Peyer's patch (tissue), 4 donors: ENCODE results near the gene CPSF4. TPM values are rescaled to one million over a fixed set of nuclear protein-coding genes. Genes with fewer than 3 reads are reported as not detected.
A peak's percentile ranks its signal among the peaks of the same experiment; 100 is the strongest.
"Not testable (repeated sequence)": the region's sequence is repeated elsewhere in the genome, so short reads cannot be mapped to it uniquely, and the experiment has no call there.

Experiments used
- DNase-seq, 3 donors: peaks; one replicate each; pipeline ENCODE4 v3.0.0-alpha.2; 2017 to 2019
- H3K27ac ChIP-seq, 4 donors: fragments of 200-600 bp; sonication (generic); one replicate each; pipeline ENCODE4 v1.5.1; 2016 to 2019
- H3K27me3 ChIP-seq, 2 donors: fragments of 200-600 bp; sonication (generic); one replicate each; pipeline ENCODE4 v1.5.1; 2019
- H3K36me3 ChIP-seq, 3 donors: fragments of 200-600 bp; sonication (generic); one replicate each; pipeline ENCODE4 v1.5.1; 2016 to 2019
- H3K4me1 ChIP-seq, 4 donors: fragments of 200-600 bp; sonication (generic); one replicate each; pipeline ENCODE4 v1.5.1; 2016 to 2019
- H3K4me3 ChIP-seq, 4 donors: fragments of 200-600 bp; sonication (generic); 1 replicate in 3 of 4; 2 replicates in 1 of 4; pipeline ENCODE4 v1.5.1; 2016 to 2019; ENCODE audit warnings: mild to moderate bottlenecking in 1 of 4
- H3K9me3 ChIP-seq, 4 donors: fragments of 200-600 bp; sonication (generic); one replicate each; pipeline ENCODE4 v1.5.1; 2016 to 2019; ENCODE audit warnings: mild to moderate bottlenecking in 1 of 4
- POLR2A ChIP-seq, 2 donors: fragments of 450-650 bp; IDR thresholded peaks; one replicate each; pipeline ENCODE4 v1.5.1; 2017; ENCODE audit warnings: antibody characterized with exemption in 2 of 2, mild to moderate bottlenecking in 2 of 2, moderate library complexity in 2 of 2
- total RNA-seq, 4 donors: library from RNA; depleted of rRNA; stranded (reverse); fragments of >200 nt; gene quantifications; one replicate each; pipeline ENCODE4 v1.1.0, GENCODE V29; 2016
- TF ChIP-seq, protein P1 (sequence below), 6 experiments: fragments of 450-650 bp in 4 of 6; fragments of 200-600 bp in 2 of 6; sonication (generic) in 1 of 6; IDR thresholded peaks; one replicate each; pipeline ENCODE4 v1.5.1; 2017 to 2019; ENCODE audit warnings: antibody characterized with exemption in 6 of 6, mild to moderate bottlenecking in 3 of 6, moderate library complexity in 1 of 6

CPSF4 gene
- total RNA-seq, 4 donors from 2014 or later = 21.4 to 42.2 (median 35.5) TPM

DNA sequence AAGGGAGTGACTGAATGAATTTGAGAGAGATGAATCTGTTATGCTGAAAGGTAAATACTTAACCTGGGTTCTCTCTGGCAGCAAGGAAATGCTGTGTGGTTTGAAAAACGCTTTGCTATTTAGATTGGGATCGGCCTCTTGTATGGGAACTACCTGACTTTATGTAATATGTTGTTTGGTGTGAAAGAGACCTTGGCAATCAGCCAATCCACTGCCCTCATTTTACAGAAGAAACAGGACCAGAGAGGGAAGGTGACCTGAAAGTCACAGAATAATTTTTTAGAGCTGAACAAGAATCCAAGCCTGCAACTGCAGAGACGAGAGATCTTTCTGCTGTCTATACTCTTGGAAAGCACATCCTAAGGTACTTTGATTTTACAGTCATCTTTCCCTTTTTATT is 28.9 kb upstream of the CPSF4 start:
- TF ChIP-seq POLR2A (IDR thresholded peaks at IDR 0.05) = no peak
- TF ChIP-seq, protein P1, sequence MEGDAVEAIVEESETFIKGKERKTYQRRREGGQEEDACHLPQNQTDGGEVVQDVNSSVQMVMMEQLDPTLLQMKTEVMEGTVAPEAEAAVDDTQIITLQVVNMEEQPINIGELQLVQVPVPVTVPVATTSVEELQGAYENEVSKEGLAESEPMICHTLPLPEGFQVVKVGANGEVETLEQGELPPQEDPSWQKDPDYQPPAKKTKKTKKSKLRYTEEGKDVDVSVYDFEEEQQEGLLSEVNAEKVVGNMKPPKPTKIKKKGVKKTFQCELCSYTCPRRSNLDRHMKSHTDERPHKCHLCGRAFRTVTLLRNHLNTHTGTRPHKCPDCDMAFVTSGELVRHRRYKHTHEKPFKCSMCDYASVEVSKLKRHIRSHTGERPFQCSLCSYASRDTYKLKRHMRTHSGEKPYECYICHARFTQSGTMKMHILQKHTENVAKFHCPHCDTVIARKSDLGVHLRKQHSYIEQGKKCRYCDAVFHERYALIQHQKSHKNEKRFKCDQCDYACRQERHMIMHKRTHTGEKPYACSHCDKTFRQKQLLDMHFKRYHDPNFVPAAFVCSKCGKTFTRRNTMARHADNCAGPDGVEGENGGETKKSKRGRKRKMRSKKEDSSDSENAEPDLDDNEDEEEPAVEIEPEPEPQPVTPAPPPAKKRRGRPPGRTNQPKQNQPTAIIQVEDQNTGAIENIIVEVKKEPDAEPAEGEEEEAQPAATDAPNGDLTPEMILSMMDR (IDR thresholded peaks at IDR 0.05) = no peak
- H3K4me1 ChIP-seq = peaks cover 6 to 32% (median 19%) of the 10 kb centered on the region in 4 donors
- H3K27me3 ChIP-seq = no peaks in the 10 kb centered on the region
- no peak for DNase-seq
- peaks cover 0 to 47% (median 3%) of the 10 kb centered on the region in 3 donors for H3K36me3 ChIP-seq
- peak overlapping the region; percentile 80 to 98 (median 86) for H3K4me3 ChIP-seq
- H3K27ac ChIP-seq = peak overlapping the region in 3 of 4 donors; percentile 93 to 96 (median 94)
- H3K9me3 ChIP-seq = no peaks in the 10 kb centered on the region

DNA sequence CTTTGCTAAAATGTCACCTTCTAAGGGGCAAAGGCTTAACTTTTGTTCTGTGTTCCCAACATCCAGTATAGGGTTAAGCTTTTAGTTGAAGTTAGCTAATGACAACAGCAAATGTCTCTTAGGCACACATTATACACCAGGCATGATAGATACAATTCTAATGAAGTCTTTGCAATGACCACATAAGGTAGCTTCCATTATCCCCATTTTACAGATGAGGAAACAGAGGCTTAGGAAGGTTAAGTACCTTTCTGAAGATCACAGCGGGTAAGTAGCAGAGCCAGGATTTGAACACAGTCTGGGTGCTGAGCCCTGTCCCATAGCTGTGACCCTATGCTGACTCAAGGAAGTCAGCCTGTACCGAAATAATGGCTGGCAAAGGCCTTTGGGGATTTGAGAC is 28.1 kb upstream of the CPSF4 start:
- TF ChIP-seq, protein P1 (IDR thresholded peaks at IDR 0.05) = no peak
- TF ChIP-seq POLR2A (IDR thresholded peaks at IDR 0.05) = no peak
- Histone ChIP-seq H3K9me3 (no peaks in the 10 kb centered on the region), H3K27ac (no peak overlapping the region), H3K4me1 (peaks cover 6 to 31% (median 19%) of the 10 kb centered on the region in 4 donors), H3K27me3 (no peaks in the 10 kb centered on the region), H3K4me3 (no peak overlapping the region), H3K36me3 (peaks cover 0 to 52% (median 3%) of the 10 kb centered on the region in 3 donors)
- no peak for DNase-seq

DNA sequence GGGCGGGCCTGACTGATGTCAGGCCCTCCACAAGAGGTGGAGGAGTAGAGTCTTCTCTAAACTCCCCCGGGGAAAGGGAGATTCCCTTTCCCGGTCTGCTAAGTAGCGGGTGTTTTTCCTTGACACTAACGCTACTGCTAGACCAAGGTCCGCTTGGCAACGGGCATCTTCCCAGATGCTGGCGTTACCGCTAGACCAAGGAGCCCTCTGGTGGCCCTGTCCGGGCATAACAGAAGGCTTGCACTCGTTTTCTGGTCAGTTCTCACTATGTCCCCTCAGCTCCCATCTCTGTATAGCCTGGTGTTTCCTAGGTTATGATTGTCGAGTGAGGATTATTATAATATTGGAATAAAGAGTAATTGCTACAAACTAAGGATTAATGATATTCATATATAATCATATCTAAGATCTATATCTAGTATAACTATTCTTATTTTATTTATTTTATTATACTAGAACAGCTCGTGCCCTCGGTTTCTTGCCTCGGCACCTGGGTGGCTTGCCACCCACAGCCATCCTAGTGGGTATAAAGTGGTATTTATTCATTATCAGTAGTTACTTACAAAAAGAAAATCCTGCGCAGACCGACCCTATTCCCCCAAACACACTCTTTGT is 23.1 kb upstream of the CPSF4 start:
- DNase-seq = peak; percentile 35 to 83 (median 76)
- TF ChIP-seq, protein P1 (IDR thresholded peaks at IDR 0.05) = peak in 5 of 6 experiments; percentile 25 to 84 (median 76)
- Histone ChIP-seq H3K27ac (peak overlapping the region in 1 of 4 donors; percentile 39), H3K36me3 (peaks cover 3 to 97% (median 4%) of the 10 kb centered on the region in 3 donors)
- H3K4me1 ChIP-seq, H3K4me3 ChIP-seq, H3K27me3 ChIP-seq, H3K9me3 ChIP-seq: not testable (repeated sequence)

DNA sequence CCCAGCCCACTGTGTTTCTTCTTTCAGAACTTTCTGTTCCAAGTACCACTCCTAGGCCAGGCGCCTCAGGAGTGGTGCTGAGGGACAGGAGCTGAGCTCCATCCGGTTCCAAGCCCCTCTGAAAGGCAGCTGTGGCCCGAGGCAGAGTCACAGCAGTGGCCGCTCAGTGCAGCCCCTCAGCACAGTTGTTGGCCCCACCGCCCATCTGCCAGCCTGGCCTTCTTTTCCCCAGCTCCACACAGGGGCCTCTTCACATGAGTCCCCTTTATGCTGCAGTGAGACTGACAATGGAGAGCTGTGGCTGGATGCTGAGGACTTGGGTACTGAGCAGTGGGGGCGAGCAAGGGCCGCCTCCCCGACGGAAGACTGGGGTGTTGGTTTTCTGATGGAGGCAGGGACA is 20.5 kb upstream of the CPSF4 start:
- Histone ChIP-seq H3K36me3 (peaks cover 0 to 79% (median 4%) of the 10 kb centered on the region in 3 donors), H3K4me3 (no peak overlapping the region), H3K9me3 (no peaks in the 10 kb centered on the region), H3K27me3 (no peaks in the 10 kb centered on the region), H3K4me1 (no peaks in the 10 kb centered on the region), H3K27ac (no peak overlapping the region)
- TF ChIP-seq, protein P1 (IDR thresholded peaks at IDR 0.05) = no peak
- TF ChIP-seq POLR2A (IDR thresholded peaks at IDR 0.05) = no peak
- DNase-seq = no peak

DNA sequence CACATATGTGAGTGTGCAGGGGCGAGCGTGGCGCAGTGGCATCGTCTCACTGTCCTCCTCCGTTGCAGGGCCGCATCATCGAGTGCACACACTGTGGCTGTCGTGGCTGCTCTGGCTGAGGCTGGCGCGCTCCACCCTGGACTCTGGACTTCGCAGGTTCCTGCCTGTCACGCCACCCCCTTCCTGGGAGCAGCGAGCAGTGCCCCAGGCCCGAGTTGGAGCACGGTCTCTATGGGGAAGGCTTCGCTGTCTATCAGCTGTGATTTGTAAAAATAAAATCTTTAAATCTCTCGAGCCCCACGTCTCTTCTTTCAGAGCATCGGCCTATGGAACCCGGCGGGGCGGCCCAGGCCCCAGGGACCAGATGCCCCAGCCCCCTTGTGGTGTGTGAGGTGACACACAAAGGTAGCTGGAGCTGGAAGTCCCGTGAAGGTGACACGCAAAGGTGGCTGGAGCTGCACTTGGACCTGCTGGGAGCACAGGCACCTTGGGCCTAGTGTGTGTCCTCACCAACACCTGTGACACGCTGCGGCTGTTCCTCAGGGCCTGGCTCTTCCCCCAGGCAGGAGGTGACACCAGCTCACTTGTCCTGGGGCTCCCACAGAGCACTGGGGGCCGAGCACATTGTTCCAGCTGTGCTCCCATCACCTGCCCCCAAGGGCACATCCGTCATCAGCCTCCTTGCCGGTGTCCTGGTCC is 19.3 kb upstream of the CPSF4 start:
- TF ChIP-seq POLR2A (IDR thresholded peaks at IDR 0.05) = no peak
- TF ChIP-seq, protein P1 (IDR thresholded peaks at IDR 0.05) = no peak
- H3K9me3 ChIP-seq = no peaks in the 10 kb centered on the region
- peaks cover 0 to 79% (median 4%) of the 10 kb centered on the region in 3 donors for H3K36me3 ChIP-seq
- no peak overlapping the region for H3K4me3 ChIP-seq
- H3K4me1 ChIP-seq = no peaks in the 10 kb centered on the region
- H3K27ac ChIP-seq = no peak overlapping the region
- no peaks in the 10 kb centered on the region for H3K27me3 ChIP-seq
- no peak for DNase-seq
